Measurements from ENCODE around the gene PRSS33. TPM values are rescaled to one million over a fixed set of nuclear protein-coding genes. Genes with fewer than 3 reads are reported as not detected.

The PRSS33 gene
- total RNA-seq, 2 donors from 2014 or later, result not detected

GRCh38 chr16:2751577-2752034 is 35.8 kb downstream of the PRSS33 start:
- intact Hi-C loops (cut with DNase I), result no loop called here
- DNase-seq (no peak), ATAC-seq (no peak)

- DNase-seq (no peak), ATAC-seq (no peak)
- intact Hi-C loops (cut with DNase I), result no loop called here
These were observed 37.4 kb downstream of the PRSS33 start for GRCh38 chr16:2749936-2750335.

GRCh38 chr16:2749476-2749875 is 37.9 kb downstream of the PRSS33 start:
- intact Hi-C loops (cut with DNase I), result no loop called here
- ATAC-seq (no peak), DNase-seq (no peak)

- intact Hi-C loops (cut with DNase I), result no loop called here
- no peak for ATAC-seq
- no peak for DNase-seq
These were observed 38.5 kb downstream of the PRSS33 start for GRCh38 chr16:2748757-2749455.

GRCh38 chr16:2745961-2746360 is 41.4 kb downstream of the PRSS33 start:
- ATAC-seq (no peak), DNase-seq (no peak)
- intact Hi-C loops (cut with DNase I), result no loop called here

GRCh38 chr16:2745116-2745890 is 42.1 kb downstream of the PRSS33 start:
- intact Hi-C loops (cut with DNase I), result no loop called here
- ATAC-seq (no peak), DNase-seq (no peak)

GRCh38 chr16:2744711-2745110 is 42.6 kb downstream of the PRSS33 start:
- DNase-seq, result no peak
- ATAC-seq, result no peak
- intact Hi-C loops (cut with DNase I), result no loop called here

- DNase-seq (no peak), ATAC-seq (no peak)
- intact Hi-C loops (cut with DNase I), result no loop called here
These were observed 44.2 kb downstream of the PRSS33 start for GRCh38 chr16:2743007-2743810.

- intact Hi-C loops (cut with DNase I), result no loop called here
- DNase-seq (no peak), ATAC-seq (no peak)
These were observed 44.9 kb downstream of the PRSS33 start for GRCh38 chr16:2742323-2743006.

- ATAC-seq, result no peak
- no peak for DNase-seq
- intact Hi-C loops (cut with DNase I), result no loop called here
These were observed 46.2 kb downstream of the PRSS33 start for GRCh38 chr16:2741168-2741567.

GRCh38 chr16:2740476-2740875 is 46.9 kb downstream of the PRSS33 start:
- ATAC-seq, result no peak
- DNase-seq, result no peak
- intact Hi-C loops (cut with DNase I), result no loop called here

GRCh38 chr16:2739625-2740430 is 47.5 kb downstream of the PRSS33 start:
- DNase-seq, result no peak
- intact Hi-C loops (cut with DNase I), result no loop called here
- ATAC-seq, result no peak

GRCh38 chr16:2738615-2739014 is 48.7 kb downstream of the PRSS33 start:
- DNase-seq (no peak), ATAC-seq (no peak)
- intact Hi-C loops (cut with DNase I), result no loop called here

GRCh38 chr16:2737895-2738418 is 49.4 kb downstream of the PRSS33 start:
- DNase-seq (no peak), ATAC-seq (no peak)
- intact Hi-C loops (cut with DNase I), result no loop called here

GRCh38 chr16:2737238-2737605 is 50.1 kb downstream of the PRSS33 start:
- DNase-seq (no peak), ATAC-seq (no peak)
- intact Hi-C loops (cut with DNase I), result no loop called here

- DNase-seq, result no peak
- no peak for ATAC-seq
- intact Hi-C loops (cut with DNase I), result no loop called here
These were observed 50.7 kb downstream of the PRSS33 start for GRCh38 chr16:2736476-2737237.

- intact Hi-C loops (cut with DNase I), result no loop called here
- ATAC-seq (no peak), DNase-seq (no peak)
These were observed 52.4 kb downstream of the PRSS33 start for GRCh38 chr16:2734844-2735515.
